Urothelium cell line (cell line): ENCODE measurements around the gene TNFAIP8.

ENCODE experiments used
- DNase-seq: peaks from one replicate; pipeline ENCODE4 v3.0.0; 2011; ENCODE audit warnings: low spot score, mixed read lengths
- FAIRE-seq: peaks from 2 replicates; lab custom pipeline; 2011; peaks lifted over from hg19 to GRCh38; lab: Jason Lieb, UNC

The TNFAIP8 gene

DNA sequence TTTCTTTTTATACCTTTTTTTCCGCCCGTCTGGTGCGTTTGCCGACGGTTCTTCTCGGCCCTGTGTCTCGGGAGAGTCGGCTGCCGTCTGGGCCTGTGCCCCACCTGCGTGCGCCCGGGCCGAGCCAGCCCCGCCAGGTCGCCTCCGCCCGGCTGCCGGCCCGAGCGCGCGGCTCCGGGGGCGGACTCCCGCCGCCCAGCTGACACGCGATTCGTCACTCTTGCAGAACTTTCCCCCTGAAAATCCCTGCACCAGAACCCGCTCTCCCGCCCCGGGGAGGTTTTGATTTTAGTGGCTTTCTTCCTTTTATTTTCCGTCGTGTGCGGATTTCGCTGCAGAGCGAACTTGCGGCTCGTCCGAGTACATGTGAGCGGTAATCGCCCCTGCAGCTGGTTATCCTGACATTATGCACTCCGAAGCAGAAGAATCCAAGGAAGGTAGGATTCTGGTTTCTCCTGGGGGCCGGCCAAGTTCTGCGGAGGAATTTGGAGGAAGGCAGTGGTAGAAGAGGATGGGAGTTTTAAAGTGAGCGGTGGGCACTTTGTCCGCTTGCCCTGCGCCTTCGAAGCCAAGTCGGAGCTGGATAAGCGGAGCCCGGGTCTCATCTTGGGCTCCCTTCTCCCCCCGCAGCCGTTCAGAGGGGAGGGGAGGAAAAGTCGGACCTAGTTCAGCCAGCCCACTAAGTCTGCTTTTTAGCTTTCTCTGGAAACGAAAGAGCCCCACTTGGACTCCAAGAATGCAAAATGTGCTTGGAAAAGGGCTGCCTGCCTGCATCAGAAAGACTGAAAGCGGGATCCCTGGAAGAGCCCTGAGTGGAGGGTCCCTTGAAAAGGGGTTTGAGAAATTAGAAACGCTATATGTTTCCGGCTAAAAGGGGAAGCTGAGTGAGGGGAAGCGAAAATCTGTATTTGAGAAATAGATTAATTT lies at the start of gene TNFAIP8:
Gene TNFAIP8 (plus strand): TSS at position 335 of the 927 bp plus-strand sequence. CDS start 72 bp downstream, at position 407.
- peak; percentile 84 for DNase-seq
- no peak for FAIRE-seq

- DNase-seq (no peak), FAIRE-seq (no peak)
These were observed 48.6 kb upstream of the TNFAIP8 start for GRCh38 chr5:119307170-119307569.

DNA sequence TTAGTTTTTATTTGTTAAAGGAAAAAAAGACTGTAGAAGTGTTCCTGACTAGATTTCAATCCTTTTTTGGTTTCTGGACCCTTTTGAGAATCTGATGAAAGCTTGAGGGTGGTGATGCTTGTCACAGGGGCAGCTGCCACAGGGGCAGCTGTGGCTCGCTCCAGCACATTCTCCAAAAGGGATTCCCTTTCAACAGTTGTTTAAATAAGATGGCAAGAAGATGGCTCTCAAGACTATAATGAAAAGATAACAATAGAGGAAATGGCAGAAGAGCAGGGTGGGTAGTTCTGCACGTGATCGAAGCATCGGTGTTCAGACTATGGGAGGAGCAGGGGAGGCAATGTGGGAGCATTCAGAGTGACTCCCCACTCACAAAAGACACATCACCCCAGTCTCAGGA lies 46.5 kb upstream of the TNFAIP8 start:
- no peak for FAIRE-seq
- no peak for DNase-seq

- DNase-seq = no peak
- no peak for FAIRE-seq
These were observed 44.1 kb upstream of the TNFAIP8 start for GRCh38 chr5:119311688-119312087.

DNA sequence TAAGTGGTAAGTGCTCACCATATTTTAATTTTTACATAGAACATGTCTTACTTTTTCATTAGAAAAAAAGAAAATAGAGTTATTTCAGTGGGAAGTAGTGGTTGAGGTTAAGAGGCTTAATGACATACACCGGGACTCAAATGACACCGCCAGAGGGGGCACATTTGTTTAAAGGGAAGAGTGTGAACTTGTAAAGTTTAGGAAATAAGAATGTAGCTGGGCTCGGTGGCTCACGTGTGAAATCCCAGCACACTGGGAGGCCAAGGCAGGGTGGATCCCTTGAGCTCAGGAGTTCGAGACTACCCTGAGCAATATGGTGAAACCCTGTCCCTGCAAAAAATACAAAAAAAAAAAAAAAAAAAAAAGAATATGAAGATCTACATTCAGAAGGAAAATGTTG lies 43.4 kb upstream of the TNFAIP8 start:
- DNase-seq = no peak
- no peak for FAIRE-seq

DNA sequence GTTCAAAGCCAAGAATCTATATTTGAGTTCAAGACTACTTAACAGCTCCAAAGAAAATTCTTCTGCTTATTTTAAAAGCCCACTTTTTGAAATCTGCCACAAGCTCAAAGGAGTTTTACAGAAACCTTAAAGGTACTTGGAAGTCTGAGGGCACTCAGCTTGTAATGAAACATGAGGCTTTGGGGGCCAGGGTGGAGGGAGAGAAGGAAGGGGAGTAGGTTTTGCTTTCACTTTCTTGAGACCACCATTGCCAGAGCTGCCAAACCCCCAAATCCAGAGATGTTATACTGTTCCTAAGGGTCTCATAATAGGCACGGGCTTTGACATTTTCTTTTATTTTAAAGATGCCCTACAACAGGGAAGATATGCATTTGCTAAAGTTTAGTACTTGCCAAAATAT lies 42.6 kb upstream of the TNFAIP8 start:
- no peak for DNase-seq
- no peak for FAIRE-seq

- FAIRE-seq = no peak
- no peak for DNase-seq
These were observed 41.9 kb upstream of the TNFAIP8 start for GRCh38 chr5:119313658-119314605.

DNA sequence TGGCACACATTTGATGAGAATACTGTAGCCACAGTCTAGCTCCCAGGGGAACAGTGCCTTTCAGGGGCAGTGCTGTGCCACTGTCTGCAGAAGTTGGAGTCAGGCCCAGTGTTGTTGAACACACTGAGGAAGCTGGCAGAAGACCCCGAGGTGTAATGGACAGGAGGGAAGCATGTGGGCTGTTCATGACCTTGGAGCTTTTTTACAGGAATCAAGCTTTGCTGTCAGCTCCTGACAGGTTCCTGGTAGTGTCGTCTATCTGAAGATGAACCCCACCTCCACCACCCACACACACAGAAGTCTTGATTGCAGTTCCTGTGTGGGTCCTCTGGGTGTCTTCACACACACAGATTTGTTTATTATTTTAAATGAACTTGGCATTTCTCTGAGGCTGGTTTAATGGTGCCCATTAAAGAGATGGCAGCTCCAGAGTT lies 40.3 kb upstream of the TNFAIP8 start:
- DNase-seq (peak; percentile 50), FAIRE-seq (no peak)

DNA sequence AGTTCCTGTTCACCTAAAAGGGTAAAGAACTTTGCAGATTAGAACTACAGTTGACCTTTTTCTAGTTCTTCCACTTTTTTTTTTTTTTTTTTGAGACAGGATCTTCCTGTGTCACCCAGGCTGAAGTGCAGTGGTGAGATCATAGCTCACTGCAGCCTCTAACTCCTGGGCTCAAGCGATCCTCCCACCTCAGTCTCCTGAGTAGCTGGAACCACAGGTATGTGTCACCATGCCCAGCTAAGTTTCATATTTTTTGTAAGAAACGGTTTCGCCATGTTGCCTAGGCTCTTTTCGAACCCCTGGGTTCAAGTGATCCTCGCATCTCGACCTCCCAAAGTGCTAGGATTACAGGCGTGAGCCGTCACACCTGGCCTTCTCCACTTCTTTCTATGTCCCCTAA lies 39.7 kb upstream of the TNFAIP8 start:
- FAIRE-seq = no peak
- DNase-seq = no peak

DNA sequence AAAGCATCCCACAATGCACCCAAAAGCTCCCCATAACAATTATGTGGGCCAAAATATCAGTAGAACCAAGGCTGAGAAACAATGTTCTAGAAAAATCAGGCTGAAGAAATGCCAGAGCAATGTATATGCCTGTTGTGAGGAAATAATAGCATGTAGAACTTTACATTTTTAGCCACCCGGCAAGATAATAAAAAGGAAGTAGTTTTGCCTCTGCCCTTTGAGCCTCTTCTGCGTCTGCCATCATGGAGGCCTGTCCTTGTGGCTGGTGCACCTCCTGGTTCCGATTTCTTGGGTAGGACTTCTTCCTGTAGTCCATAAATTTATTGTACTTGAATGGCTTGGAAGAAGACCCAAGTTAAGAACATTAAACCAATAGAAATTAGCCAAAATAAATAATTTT lies 38.9 kb upstream of the TNFAIP8 start:
- no peak for FAIRE-seq
- DNase-seq = no peak

DNA sequence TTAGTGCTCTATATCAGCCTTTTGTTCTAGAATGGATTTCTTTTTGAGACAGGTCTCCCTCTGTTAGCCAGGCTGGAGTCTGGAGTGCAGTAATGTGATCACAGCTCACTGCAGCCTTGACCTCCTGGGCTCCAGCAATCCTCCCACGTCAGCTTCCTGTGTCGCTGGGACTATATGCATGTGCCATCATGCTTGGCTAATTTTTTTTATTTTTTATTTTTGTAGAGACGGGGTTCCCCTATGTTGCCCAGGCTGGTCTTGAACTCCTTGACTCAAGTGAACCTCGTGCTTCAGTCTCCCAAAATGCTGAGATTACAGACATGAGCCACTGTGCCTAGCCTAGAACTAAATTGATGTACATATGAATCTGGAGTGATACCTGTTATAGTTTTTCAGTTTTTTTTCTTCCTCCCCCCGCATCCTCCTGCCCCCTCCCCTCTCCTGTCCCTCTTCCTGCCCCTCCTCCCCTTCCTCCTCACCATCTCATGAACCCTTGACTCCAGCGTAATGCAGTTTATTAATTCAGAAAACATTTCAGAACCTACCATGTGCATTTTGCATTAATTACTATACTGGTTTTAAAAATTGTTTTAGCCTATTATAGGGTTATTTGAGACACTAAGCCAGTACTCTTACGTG lies 37.4 kb upstream of the TNFAIP8 start:
- FAIRE-seq (no peak), DNase-seq (no peak)

GRCh38 chr5:119319401-119319800 lies 36.4 kb upstream of the TNFAIP8 start:
- DNase-seq = no peak
- no peak for FAIRE-seq

GRCh38 chr5:119319890-119320289 lies 35.9 kb upstream of the TNFAIP8 start:
- DNase-seq (no peak), FAIRE-seq (no peak)

GRCh38 chr5:119321569-119322311 lies 34.1 kb upstream of the TNFAIP8 start:
- FAIRE-seq (no peak), DNase-seq (no peak)

DNA sequence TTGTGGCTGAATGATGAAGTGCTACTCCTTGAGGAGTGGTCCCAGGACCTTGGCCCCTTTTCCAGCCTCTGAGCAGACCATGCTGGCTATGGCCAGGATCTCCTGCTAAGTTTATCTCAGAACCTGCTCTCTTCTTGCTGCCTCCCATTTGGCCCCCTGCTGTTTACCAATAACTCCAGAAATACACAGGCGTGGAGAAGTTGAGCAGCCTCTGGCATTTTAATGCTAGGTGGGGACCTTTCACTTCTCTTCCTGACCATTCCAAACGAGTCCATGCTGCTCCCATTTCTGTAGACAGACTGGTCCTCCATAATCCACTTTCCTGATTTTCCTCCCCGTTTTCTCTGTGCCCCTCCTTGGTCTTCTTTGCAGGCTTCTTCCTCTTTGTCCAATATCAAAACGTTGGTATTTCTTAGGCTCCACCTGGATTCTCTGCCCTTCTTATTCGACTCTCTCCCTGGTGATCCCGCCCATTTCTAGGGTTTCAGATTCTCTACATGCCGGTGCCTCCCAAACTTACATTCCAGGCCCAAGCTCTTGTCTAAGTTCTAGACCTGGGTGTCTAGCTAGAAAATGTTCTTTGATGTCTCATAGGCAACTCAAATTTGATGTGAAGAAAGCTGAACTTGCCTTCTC lies 33.4 kb upstream of the TNFAIP8 start:
- DNase-seq = no peak
- FAIRE-seq = no peak

DNA sequence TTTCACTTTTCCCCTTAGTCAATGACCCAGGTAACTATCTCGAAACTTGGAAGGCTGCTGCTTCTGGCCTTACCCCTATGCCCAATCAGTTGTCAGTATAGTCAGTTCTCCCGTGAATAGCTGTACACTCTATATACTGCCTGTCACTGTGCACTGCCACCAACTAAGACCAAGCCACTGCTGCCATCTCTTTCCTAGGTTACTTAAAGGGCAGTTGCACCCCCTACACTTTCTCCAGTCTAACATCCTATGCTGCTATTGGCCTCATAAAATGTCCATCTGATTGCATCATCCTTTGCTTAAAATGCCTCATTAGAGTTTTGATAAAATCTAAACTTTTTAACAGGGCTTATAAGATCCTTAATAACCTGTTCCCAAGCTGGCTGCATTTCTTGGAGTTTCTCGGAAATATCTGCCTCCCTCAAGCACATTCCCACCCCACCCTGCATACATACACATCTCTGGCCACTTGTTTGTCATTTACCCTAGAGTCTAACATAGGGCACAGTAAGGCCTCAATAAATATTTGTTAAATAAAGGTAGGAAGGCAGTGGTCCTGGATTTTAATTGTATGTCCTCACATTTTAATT lies 32.8 kb upstream of the TNFAIP8 start:
- DNase-seq (no peak), FAIRE-seq (no peak)

DNA sequence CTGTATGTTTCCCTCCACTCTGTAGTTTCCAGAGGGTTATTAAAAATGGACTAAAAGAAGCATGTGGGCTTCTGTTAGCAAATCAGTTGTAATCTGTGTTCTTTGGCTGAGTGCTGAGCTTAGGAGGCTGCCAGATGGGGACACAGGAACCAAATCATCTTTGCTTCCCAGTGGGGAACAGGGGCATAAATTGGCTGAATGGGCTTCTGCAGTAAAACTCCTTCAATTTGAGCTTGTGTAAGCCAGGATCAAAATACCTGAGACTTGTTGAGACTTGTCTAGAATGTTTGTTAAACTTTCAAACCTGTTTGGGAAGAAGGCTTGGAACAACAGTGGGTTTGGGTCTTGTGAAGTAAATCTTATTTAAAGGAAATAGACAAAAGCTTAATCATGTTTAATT lies 32.2 kb upstream of the TNFAIP8 start:
- FAIRE-seq (no peak), DNase-seq (peak; percentile 20)

DNA sequence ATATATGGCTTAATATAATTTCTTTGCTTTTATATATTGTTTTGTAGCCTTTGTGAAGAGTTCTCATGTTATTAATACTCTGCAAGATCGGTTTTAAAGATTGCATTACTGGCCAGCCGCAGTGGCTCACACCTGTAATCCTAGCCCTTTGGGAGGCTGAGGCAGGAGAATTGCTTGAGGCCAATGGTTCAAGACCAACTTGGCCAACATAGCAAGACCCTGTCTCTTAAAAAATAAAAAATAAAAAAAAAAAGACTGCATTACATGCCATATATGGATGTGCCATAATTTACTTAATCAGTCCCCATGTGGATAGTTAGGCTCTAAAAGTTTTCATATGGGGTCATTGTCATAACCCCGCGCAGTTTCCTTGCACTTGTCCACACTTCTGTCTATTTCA lies 31.0 kb upstream of the TNFAIP8 start:
- no peak for FAIRE-seq
- DNase-seq = no peak

DNA sequence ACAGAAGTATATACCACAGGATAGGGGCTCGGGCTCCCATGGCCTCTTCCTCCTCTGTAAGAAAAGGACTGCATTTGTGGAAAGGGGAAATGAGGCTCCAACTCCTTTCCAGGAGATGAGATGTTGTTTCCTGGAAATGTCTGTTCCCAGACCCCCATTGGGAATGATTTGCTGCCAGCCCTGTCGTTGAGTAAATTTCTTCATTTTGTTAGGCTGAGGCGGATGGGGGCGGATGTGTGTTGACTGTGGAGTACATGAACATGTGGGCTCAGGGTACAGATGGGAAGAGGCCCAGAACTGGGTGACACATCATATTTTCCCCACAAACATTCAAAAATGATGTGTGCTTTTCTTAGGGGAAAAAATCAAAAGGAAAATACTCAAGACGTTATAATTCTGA lies 28.8 kb upstream of the TNFAIP8 start:
- FAIRE-seq (no peak), DNase-seq (no peak)
